ENCODE data around the gene CST6. TPM values are rescaled to one million over a fixed set of nuclear protein-coding genes. Genes with fewer than 3 reads are reported as not detected.

The CST6 gene
- total and polyA plus RNA-seq, 7 donors, result 0.13 to 18.7 (median 0.47) TPM; not detected in 2

DNA sequence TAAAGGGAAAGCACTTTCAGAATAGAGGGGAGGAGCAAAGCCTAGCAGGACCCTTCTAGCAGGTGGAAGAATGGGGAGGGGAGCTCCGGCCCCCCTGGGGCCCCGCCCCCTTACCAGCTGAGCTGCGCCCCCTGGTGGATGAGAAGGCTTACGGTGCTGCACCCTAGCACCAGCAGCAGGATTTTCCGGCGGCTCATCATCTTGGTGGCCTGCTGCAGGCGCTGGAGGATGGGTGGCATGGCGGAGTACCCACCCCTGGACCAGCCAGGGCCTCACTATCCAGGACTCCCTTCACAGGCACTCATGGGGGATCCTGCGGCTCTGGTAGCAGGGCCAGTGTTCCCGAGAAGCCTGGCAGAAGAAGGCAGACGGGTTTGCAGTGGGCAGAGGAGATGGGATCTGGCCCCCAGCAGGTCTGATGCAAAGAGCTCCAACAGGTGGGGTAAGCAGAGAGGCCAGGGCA is 33.4 kb downstream of the CST6 start:
- H3K4me1 ChIP-seq, result peaks cover 6% of the 10 kb centered on the region
- DNase-seq (peak; percentile 71 to 83), ATAC-seq (peak; percentile 75 to 95 (median 81))
- H3K27ac ChIP-seq, result no peak overlapping the region
- peak overlapping the region; percentile 11 for H3K4me3 ChIP-seq
- no peaks in the 10 kb centered on the region for H3K9me3 ChIP-seq
- peaks cover 0 to 7% (median 4%) of the 10 kb centered on the region in 3 donors for H3K27me3 ChIP-seq (ENCODE audit: insufficient read depth in 3 of 3, low read length in 2 of 3)
- no peaks in the 10 kb centered on the region for H3K36me3 ChIP-seq (ENCODE audit: insufficient read depth in 1 of 2, low read depth in 1 of 2)
- intact Hi-C loops (cut with DNase I), result no loop called here
- 11 to 13% (median 13%) methylated on average over 10 to 11 of the region's 11 CpGs for WGBS, 3 donors
- peak; percentile 89 for TF ChIP-seq CTCF (IDR thresholded peaks at IDR 0.05)

- TF ChIP-seq CTCF (IDR thresholded peaks at IDR 0.05), result no peak
- Histone ChIP-seq H3K27me3 (ENCODE audit: insufficient read depth in 3 of 3, low read length in 2 of 3) (peaks cover 0 to 7% (median 4%) of the 10 kb centered on the region in 3 donors), H3K4me1 (peaks cover 6% of the 10 kb centered on the region), H3K27ac (no peak overlapping the region), H3K4me3 (no peak overlapping the region), H3K36me3 (ENCODE audit: insufficient read depth in 1 of 2, low read depth in 1 of 2) (no peaks in the 10 kb centered on the region), H3K9me3 (no peaks in the 10 kb centered on the region)
- intact Hi-C loops (cut with DNase I), result no loop called here
- WGBS, 3 donors, result 89 to 92% (median 90%) methylated on average over 3 of the region's 3 CpGs
- ATAC-seq, result no peak
- DNase-seq, result no peak
These were observed 35.1 kb downstream of the CST6 start for GRCh38 chr11:66046901-66047300.

- Histone ChIP-seq H3K9me3 (no peaks in the 10 kb centered on the region), H3K4me1 (peaks cover 6% of the 10 kb centered on the region), H3K27me3 (ENCODE audit: insufficient read depth in 3 of 3, low read length in 2 of 3) (peaks cover 0 to 7% (median 4%) of the 10 kb centered on the region in 3 donors), H3K27ac (no peak overlapping the region), H3K36me3 (ENCODE audit: insufficient read depth in 1 of 2, low read depth in 1 of 2) (no peaks in the 10 kb centered on the region), H3K4me3 (no peak overlapping the region)
- intact Hi-C loops (cut with DNase I), result no loop called here
- no peak for ATAC-seq
- no peak for DNase-seq
- 45 to 69% (median 51%) methylated on average over 11 of the region's 11 CpGs for WGBS, 3 donors
- TF ChIP-seq CTCF (IDR thresholded peaks at IDR 0.05), result no peak
These were observed 35.9 kb downstream of the CST6 start for GRCh38 chr11:66047541-66048365.

GRCh38 chr11:66048547-66049323 is 36.9 kb downstream of the CST6 start, which contains the start of gene GAL3ST3:
Gene GAL3ST3, minus strand, starts transcription at chr11:66049161. Its CDS starts 3,746 bp downstream, at chr11:66045415.
- DNase-seq (no peak), ATAC-seq (no peak)
- intact Hi-C loops (cut with DNase I), result no loop called here
- TF ChIP-seq CTCF (IDR thresholded peaks at IDR 0.05), result no peak
- H3K36me3 ChIP-seq (ENCODE audit: insufficient read depth in 1 of 2, low read depth in 1 of 2), result peaks cover 0 to 6% of the 10 kb centered on the region in 2 donors
- WGBS, 3 donors, result 8 to 11% (median 10%) methylated on average over 29 to 39 of the region's 39 CpGs
- H3K4me1 ChIP-seq, result peaks cover 11% of the 10 kb centered on the region
- no peak within 1 kb of the TSS for H3K27ac ChIP-seq
- peak within 1 kb of the TSS; percentile 22 for H3K4me3 ChIP-seq
- H3K27me3 ChIP-seq (ENCODE audit: insufficient read depth in 3 of 3, low read length in 2 of 3), result peaks cover 0 to 7% (median 4%) of the 10 kb centered on the region in 3 donors
- H3K9me3 ChIP-seq, result no peaks in the 10 kb centered on the region

All from psoas muscle (tissue), 8 donors.